BJ (cell line): ENCODE data around the gene SPG11. TPM values are rescaled to one million over a fixed set of nuclear protein-coding genes. Genes with fewer than 3 reads are reported as not detected.
"Not testable (repeated sequence)": the region's sequence is repeated elsewhere in the genome, so short reads cannot be mapped to it uniquely, and the experiment has no call there.

Source experiments
- CTCF ChIA-PET: fragments of 350-600 bp; formaldehyde crosslinking; extraction: SDS; loops from one replicate; lab custom pipeline; 2021; ENCODE audit warnings: antibody characterized with exemption, inconsistent platforms; lab: Yijun Ruan, JAX
- POLR2A ChIA-PET: fragments of 300-600 bp; sonication (Branson Sonifier 250); formaldehyde crosslinking; extraction: SDS; loops from one replicate; lab custom pipeline; 2021; ENCODE audit warnings: antibody characterized with exemption; lab: Charles Lee
- DNase-seq: peaks from one replicate; pipeline ENCODE4 v3.0.0-alpha.2; 2011; ENCODE audit warnings: low read depth
- H3K27me3 ChIP-seq: 2 replicates; pipeline ENCODE4 v1.6.0; 2011; ENCODE audit warnings: low read length; ENCODE audit not compliant: control insufficient read depth, insufficient read depth
- H3K36me3 ChIP-seq: 2 replicates; pipeline ENCODE4 v1.5.1; 2011; ENCODE audit warnings: low read length; ENCODE audit not compliant: control insufficient read depth, insufficient read depth
- H3K4me3 ChIP-seq: 2 replicates; pipeline ENCODE4 v1.5.1; 2011; ENCODE audit warnings: low read depth, mild to moderate bottlenecking, control low read depth, low read length
- polyA plus RNA-seq: library from polyadenylated mRNA; depleted of rRNA; stranded (reverse); fragments of >200 nt; gene quantifications from 2 replicates; pipeline ENCODE4 v1.2.3, GENCODE V29; 2011
- TF ChIP-seq, protein P1 (sequence below): IDR thresholded peaks from 2 replicates; pipeline ENCODE4 v1.5.1; 2011; ENCODE audit warnings: low read depth, mild to moderate bottlenecking, control low read depth, inconsistent platforms, low read length, moderate library complexity; ENCODE audit not compliant: insufficient read depth

Gene SPG11
- polyA plus RNA-seq, 1 experiment = 60.6 TPM

DNA sequence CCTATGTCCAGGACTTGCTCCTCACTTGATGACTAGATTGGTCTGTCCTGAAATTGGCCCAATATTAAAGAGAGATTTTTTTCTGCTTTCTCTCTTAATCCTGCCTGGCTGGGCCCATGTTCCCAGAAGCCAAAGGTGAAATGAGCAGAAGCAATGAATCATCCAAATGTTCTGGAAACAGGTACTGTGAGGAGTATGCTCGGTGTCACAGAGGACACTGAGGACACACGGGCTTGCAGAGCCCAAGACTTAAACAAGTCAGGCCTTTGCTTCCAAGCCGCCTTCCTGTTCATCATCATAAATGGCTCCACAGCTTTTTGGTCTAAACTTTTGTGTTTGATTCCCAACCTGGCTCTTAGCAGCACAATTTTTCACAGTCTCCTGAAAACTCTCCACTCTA, 95.1 kb downstream of the SPG11 start:
- no peak overlapping the region for H3K4me3 ChIP-seq
- H3K27me3 ChIP-seq = no peaks in the 10 kb centered on the region
- ChIA-PET CTCF (interaction anchor here (2.7 kb wide), 1 partner anchor 11 kb away, joined by 16 read pairs; no protein-coding TSS in a partner anchor), POLR2A (no interaction called here)
- DNase-seq = no peak
- H3K36me3 ChIP-seq = peaks cover 20% of the 10 kb centered on the region
- TF ChIP-seq, protein P1, sequence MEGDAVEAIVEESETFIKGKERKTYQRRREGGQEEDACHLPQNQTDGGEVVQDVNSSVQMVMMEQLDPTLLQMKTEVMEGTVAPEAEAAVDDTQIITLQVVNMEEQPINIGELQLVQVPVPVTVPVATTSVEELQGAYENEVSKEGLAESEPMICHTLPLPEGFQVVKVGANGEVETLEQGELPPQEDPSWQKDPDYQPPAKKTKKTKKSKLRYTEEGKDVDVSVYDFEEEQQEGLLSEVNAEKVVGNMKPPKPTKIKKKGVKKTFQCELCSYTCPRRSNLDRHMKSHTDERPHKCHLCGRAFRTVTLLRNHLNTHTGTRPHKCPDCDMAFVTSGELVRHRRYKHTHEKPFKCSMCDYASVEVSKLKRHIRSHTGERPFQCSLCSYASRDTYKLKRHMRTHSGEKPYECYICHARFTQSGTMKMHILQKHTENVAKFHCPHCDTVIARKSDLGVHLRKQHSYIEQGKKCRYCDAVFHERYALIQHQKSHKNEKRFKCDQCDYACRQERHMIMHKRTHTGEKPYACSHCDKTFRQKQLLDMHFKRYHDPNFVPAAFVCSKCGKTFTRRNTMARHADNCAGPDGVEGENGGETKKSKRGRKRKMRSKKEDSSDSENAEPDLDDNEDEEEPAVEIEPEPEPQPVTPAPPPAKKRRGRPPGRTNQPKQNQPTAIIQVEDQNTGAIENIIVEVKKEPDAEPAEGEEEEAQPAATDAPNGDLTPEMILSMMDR = no peak

DNA sequence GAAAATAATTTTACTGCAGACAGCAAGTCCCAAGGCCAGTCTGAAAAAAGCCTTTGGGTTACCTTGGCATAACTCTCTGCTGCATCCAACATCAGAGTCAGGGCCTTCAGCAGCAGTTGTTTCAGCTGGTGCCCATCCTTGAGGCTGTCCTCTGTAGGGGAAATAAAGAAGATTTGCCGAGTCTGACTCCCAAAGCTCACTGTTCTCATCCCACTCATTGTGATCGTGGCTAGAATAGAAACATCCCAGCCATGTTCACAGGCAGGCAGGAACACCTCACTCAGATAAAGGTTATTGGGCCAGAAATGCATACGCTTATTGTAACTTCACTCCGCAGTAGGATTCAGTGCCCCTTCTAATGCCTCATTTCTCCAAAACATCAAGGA, 97.3 kb downstream of the SPG11 start:
- DNase-seq = no peak

GRCh38 chr15:44565387-44566154, 97.9 kb downstream of the SPG11 start:
- Histone ChIP-seq H3K36me3 (peaks cover 18% of the 10 kb centered on the region), H3K4me3 (no peak overlapping the region), H3K27me3 (no peaks in the 10 kb centered on the region)
- TF ChIP-seq, protein P1 = no peak
- CTCF ChIA-PET = no interaction called here
- DNase-seq = no peak
- POLR2A ChIA-PET = no interaction called here

More for the DNA sequence above, 97.3 kb downstream of the SPG11 start:
- TF ChIP-seq, protein P1 = no peak
- peaks cover 18% of the 10 kb centered on the region for H3K36me3 ChIP-seq
- ChIA-PET CTCF (no interaction called here), POLR2A (no interaction called here)
- H3K27me3 ChIP-seq = no peaks in the 10 kb centered on the region
- no peak overlapping the region for H3K4me3 ChIP-seq

DNA sequence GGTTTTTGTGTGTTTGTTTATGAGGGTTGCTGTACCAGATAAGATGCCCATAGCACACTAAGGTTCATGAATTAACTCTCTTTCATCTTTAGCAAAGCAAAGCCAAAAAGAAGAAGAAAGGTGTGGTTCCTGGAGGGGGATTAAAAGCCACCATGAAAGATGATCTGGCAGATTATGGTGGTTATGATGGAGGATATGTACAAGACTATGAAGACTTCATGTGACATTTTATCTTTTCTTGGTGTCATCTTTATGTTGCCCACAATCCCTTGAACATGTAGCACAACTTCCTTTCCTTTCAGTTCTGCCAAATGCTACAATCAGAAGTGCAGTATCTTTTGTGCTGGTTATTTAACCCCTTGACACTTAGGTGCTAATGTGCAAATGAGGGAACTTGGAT, 102.5 kb downstream of the SPG11 start:
- DNase-seq, H3K27me3 ChIP-seq, POLR2A ChIA-PET, H3K4me3 ChIP-seq: not testable (repeated sequence)
- CTCF ChIA-PET = interaction anchor here (1.4 kb wide), 1 partner anchor 11 kb away, joined by 4 read pairs; no protein-coding TSS in a partner anchor
- H3K36me3 ChIP-seq = peaks cover 17% of the 10 kb centered on the region

DNA sequence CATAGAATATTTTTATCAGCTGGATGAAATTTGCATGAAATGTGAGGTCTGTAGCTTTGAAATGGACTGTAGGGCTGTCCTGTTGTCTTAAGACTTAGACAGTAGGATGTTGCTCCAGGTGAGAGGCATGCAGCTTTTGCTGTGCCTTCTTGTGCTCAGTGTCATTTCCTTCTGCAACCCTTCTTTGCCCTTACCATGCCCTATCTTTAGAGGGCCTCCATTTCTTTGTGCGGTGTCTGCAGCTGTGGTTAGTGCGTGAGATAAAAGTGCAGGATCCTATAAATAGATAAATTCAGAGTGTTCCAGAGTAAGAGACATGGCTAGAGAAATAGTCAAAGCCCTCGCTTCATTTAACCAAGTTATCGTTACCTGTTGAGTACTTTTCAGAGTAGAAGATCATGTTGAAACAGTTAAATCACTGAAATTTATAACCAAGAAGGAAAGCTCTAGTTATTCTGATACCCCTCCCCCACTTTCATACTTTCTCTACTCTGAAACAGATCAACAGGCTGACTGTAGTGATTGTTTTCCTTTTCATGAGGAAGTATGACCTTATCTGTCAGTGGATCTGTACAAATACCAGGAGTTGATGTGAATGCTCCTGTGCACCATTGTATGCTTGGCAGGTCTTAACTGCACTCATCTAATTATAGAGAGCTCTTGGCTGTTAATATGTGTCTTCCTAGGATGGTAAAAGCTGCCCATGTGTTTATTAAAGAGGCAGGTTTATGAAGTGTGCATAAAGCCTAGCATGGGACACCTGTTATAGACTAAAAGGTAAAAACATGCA, 108.3 kb downstream of the SPG11 start:
- DNase-seq = no peak
- Histone ChIP-seq H3K27me3 (no peaks in the 10 kb centered on the region), H3K36me3 (peaks cover 13% of the 10 kb centered on the region), H3K4me3 (no peak overlapping the region)
- POLR2A ChIA-PET = no interaction called here
- TF ChIP-seq, protein P1 = no peak
- CTCF ChIA-PET = interaction anchor here (2.2 kb wide), 1 partner anchor 9 kb away, joined by 9 read pairs; no protein-coding TSS in a partner anchor
